Measurements from ENCODE around the gene HSD17B13.

DNA sequence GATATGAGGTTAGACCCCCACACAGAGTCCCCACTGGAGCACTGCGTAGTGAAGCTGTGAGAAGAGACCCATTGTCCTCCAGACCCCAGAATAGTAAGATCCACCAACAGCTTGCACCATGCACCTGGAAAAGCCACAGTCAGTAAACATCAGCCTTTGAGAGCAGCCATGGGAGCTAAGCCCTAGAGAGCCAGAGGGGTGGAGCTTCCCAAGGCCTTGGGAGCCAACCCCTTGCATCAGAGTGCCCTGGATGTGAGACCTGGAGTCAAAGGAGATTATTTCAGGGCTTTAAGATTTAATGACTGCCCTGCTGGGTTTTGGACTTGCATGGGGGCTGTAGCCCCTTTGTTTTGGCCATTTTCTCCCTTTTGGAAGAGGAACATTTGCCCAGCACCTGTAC lies 35.7 kb downstream of the HSD17B13 start:
- TF ChIP-seq EP300 (IDR thresholded peaks at IDR 0.05), result no peak
- TF ChIP-seq, protein P1, sequence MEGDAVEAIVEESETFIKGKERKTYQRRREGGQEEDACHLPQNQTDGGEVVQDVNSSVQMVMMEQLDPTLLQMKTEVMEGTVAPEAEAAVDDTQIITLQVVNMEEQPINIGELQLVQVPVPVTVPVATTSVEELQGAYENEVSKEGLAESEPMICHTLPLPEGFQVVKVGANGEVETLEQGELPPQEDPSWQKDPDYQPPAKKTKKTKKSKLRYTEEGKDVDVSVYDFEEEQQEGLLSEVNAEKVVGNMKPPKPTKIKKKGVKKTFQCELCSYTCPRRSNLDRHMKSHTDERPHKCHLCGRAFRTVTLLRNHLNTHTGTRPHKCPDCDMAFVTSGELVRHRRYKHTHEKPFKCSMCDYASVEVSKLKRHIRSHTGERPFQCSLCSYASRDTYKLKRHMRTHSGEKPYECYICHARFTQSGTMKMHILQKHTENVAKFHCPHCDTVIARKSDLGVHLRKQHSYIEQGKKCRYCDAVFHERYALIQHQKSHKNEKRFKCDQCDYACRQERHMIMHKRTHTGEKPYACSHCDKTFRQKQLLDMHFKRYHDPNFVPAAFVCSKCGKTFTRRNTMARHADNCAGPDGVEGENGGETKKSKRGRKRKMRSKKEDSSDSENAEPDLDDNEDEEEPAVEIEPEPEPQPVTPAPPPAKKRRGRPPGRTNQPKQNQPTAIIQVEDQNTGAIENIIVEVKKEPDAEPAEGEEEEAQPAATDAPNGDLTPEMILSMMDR (IDR thresholded peaks at IDR 0.05), result no peak
